ENCODE results near the gene VEGFB. TPM values are rescaled to one million over a fixed set of nuclear protein-coding genes. Genes with fewer than 3 reads are reported as not detected.

Gene VEGFB
- total and polyA plus RNA-seq, 2 of the 8 experiments (the other 6 are each of a cell fraction or from before 2014, with no cell fraction given) = 9.3 to 49.6 TPM

GRCh38 chr11:64220798-64221197 is 13.6 kb upstream of the VEGFB start:
- POLR2A ChIA-PET (ENCODE audit: partially characterized antibody) = interaction anchor here (0.7 to 14.1 kb wide), 3 partner anchors 12 to 35 kb away, joined by 3 to 253 read pairs (median 10); partner anchors contain the start of genes FERMT3 and STIP1
- TF ChIP-seq MAX (IDR thresholded peaks at IDR 0.05) (no peak), RBBP5 (IDR thresholded peaks at IDR 0.05; ENCODE audit: borderline replicate concordance, low read depth, low read length) (no peak)

More at GRCh38 chr11:64220798-64221197, 13.6 kb upstream of the VEGFB start:
- Histone ChIP-seq H3K9me3 (ENCODE audit: insufficient read depth in 2 of 2, low read depth in 1 of 2, low read length in 1 of 2) (no peaks in the 10 kb centered on the region), H3K27me3 (replicated peaks in 1 of 4; ENCODE audit: control insufficient read depth in 3 of 4, extremely low read depth in 1 of 4, insufficient read depth in 3 of 4, low read length in 3 of 4) (no peaks in the 10 kb centered on the region), H2BK120ac (replicated peaks; ENCODE audit: low read depth, low read length) (no peak overlapping the region), H4K8ac (ENCODE audit: extremely low read depth, insufficient read depth, low read length) (no peak overlapping the region), H3K27ac (ENCODE audit: low read depth, low read length) (no peak overlapping the region), H3K14ac (ENCODE audit: insufficient read length) (no peak overlapping the region), H2BK12ac (ENCODE audit: low read depth, low read length) (no peak overlapping the region), H4K20me1 (replicated peaks in 1 of 2; ENCODE audit: control insufficient read depth in 1 of 2, insufficient read depth in 2 of 2, low read length in 2 of 2) (peaks cover 2 to 13% of the 10 kb centered on the region in 2 experiments), H3K79me2 (ENCODE audit: control insufficient read depth in 1 of 2, insufficient read depth in 2 of 2, low read length in 2 of 2) (no peaks in the 10 kb centered on the region), H3K4ac (replicated peaks; ENCODE audit: insufficient read length, low read depth, low read length) (no peak overlapping the region), H3K36me3 (ENCODE audit: control insufficient read depth in 2 of 4, insufficient read depth in 4 of 4, low read length in 3 of 4) (peaks cover 0 to 9% (median 5%) of the 10 kb centered on the region in 4 experiments; a peak in 4 of 8 replicates), H4K91ac (replicated peaks; ENCODE audit: insufficient read length, low read length) (no peak overlapping the region), H2BK15ac (ENCODE audit: low read length) (no peak overlapping the region), H4K5ac (ENCODE audit: insufficient read length, low read depth, low read length) (no peak overlapping the region), H3K23ac (ENCODE audit: insufficient read length) (no peak overlapping the region), H3K23me2 (ENCODE audit: low read depth, low read length) (peaks cover 5% of the 10 kb centered on the region; the same call in 1 of the 2 replicates), H3K56ac (replicated peaks; ENCODE audit: insufficient read length, low read depth, low read length) (no peak overlapping the region), H3K18ac (ENCODE audit: extremely low read depth, low read length) (no peak overlapping the region), H2BK5ac (ENCODE audit: low read depth, low read length) (no peak overlapping the region; the same call in 1 of the 2 replicates), H3K4me2 (ENCODE audit: insufficient read depth in 1 of 2, low read depth in 2 of 2, low read length in 2 of 2) (no peak overlapping the region), H3K9ac (replicated peaks in 1 of 4; ENCODE audit: extremely low read depth in 1 of 4, low read depth in 3 of 4, low read length in 3 of 4) (no peak overlapping the region), H2BK20ac (ENCODE audit: low read length) (no peak overlapping the region), H3K79me1 (ENCODE audit: low read depth, low read length) (no peaks in the 10 kb centered on the region), H2AFZ (ENCODE audit: low read length) (no peak overlapping the region), H3K4me1 (replicated peaks in 1 of 4; ENCODE audit: control insufficient read depth in 3 of 4, insufficient read depth in 4 of 4, low read length in 3 of 4) (peaks cover 0 to 6% (median 5%) of the 10 kb centered on the region in 4 experiments; a peak in 4 of 7 replicates), H2AK5ac (ENCODE audit: low read depth, low read length) (no peak overlapping the region), H3K4me3 (ENCODE audit: extremely low read depth in 1 of 4, insufficient read depth in 2 of 4, low read depth in 3 of 4, low read length in 4 of 4) (no peak overlapping the region)
- DNase-seq (ENCODE audit: low read depth in 1 of 2, low spot score in 2 of 2) = no peak
- FAIRE-seq = no peak
- WGBS, 2 experiments (ENCODE audit: extremely low coverage in 1 of 2, insufficient coverage in 1 of 2, insufficient read length in 1 of 2, insufficient replicate concordance in 2 of 2, low coverage in 1 of 2, low lambda C conversion rate in 2 of 2, missing lambda C conversion rate in 1 of 2) = 92% methylated on average over 14 of the region's 14 CpGs; no CpG with 5 or more reads in 1 of the 2 experiments
- CTCF ChIA-PET (ENCODE audit: partially characterized antibody) = interaction anchor here (1.1 to 2.8 kb wide), 3 partner anchors 10 to 31 kb away, joined by 5 to 19 read pairs (median 6); partner anchors contain the start of genes FERMT3 and PLCB3

Data from H1 (cell line).